ENCODE measurements around the gene ITPRIPL2. TPM values are rescaled to one million over a fixed set of nuclear protein-coding genes. Genes with fewer than 3 reads are reported as not detected.
A peak's percentile ranks its signal among the peaks of the same experiment; 100 is the strongest.

ITPRIPL2 gene
- total and polyA plus RNA-seq, 2 of the 13 experiments (the other 11 are each of a cell fraction or from before 2014, with no cell fraction given): 5.9 to 12.6 TPM

GRCh38 chr16:19068237-19068815 lies 45.4 kb upstream of the ITPRIPL2 start (continued):
- TF ChIP-seq, protein P1, sequence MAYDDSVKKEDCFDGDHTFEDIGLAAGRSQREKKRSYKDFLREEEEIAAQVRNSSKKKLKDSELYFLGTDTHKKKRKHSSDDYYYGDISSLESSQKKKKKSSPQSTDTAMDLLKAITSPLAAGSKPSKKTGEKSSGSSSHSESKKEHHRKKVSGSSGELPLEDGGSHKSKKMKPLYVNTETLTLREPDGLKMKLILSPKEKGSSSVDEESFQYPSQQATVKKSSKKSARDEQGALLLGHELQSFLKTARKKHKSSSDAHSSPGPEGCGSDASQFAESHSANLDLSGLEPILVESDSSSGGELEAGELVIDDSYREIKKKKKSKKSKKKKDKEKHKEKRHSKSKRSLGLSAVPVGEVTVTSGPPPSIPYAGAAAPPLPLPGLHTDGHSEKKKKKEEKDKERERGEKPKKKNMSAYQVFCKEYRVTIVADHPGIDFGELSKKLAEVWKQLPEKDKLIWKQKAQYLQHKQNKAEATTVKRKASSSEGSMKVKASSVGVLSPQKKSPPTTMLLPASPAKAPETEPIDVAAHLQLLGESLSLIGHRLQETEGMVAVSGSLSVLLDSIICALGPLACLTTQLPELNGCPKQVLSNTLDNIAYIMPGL (CRISPR knock-in tag; IDR thresholded peaks at IDR 0.05; ENCODE audit: borderline replicate concordance in 1 of 2, low read depth in 1 of 2): 0 out of 4 replicates have a peak, but pooled peaks of 1 of the 2 experiments have one; percentile 10
- no peak for TF ChIP-seq CCDC6 (CRISPR knock-in tag; IDR thresholded peaks at IDR 0.05)
- 0 out of 2 replicates have a peak, but pooled peaks have one; percentile 4 for TF ChIP-seq THAP7 (CRISPR knock-in tag; IDR thresholded peaks at IDR 0.05)
- 0 out of 2 replicates have a peak, but pooled peaks have one; percentile 50 for TF ChIP-seq GPN1 (CRISPR knock-in tag; IDR thresholded peaks at IDR 0.05; ENCODE audit: borderline replicate concordance)
- TF ChIP-seq NFIC (IDR thresholded peaks at IDR 0.05; ENCODE audit: low read length): no peak
- 0 out of 2 replicates have a peak, but pooled peaks have one; percentile 25 for TF ChIP-seq TBP (CRISPR knock-in tag; IDR thresholded peaks at IDR 0.05)
- no peak for TF ChIP-seq MLLT10 (CRISPR knock-in tag; IDR thresholded peaks at IDR 0.05)
- no peak for TF ChIP-seq ZNF652 (CRISPR knock-in tag; IDR thresholded peaks at IDR 0.05; ENCODE audit: borderline replicate concordance, low read depth)
- TF ChIP-seq POLR2G (IDR thresholded peaks at IDR 0.05; ENCODE audit: low read depth, low read length): no peak
- no peak for TF ChIP-seq ZNF580 (CRISPR knock-in tag; IDR thresholded peaks at IDR 0.05; ENCODE audit: borderline replicate concordance, low read depth)
- TF ChIP-seq GLI4 (CRISPR knock-in tag; IDR thresholded peaks at IDR 0.05; ENCODE audit: borderline replicate concordance): 0 out of 2 replicates have a peak, but pooled peaks have one; percentile 54
- TF ChIP-seq ZNF766 (CRISPR knock-in tag; IDR thresholded peaks at IDR 0.05; ENCODE audit: borderline replicate concordance): no peak
- peak; percentile 40 for TF ChIP-seq RBM22 (optimal IDR thresholded peaks at IDR 0.05; ENCODE audit: low read length)
- TF ChIP-seq RFX5 (IDR thresholded peaks at IDR 0.05; ENCODE audit: low read depth, low read length): no peak
- TF ChIP-seq MIER3 (CRISPR knock-in tag; IDR thresholded peaks at IDR 0.05; ENCODE audit: borderline replicate concordance): 0 out of 2 replicates have a peak, but pooled peaks have one; percentile 1
- TF ChIP-seq ZNF281 (CRISPR knock-in tag; IDR thresholded peaks at IDR 0.05; ENCODE audit: borderline replicate concordance): no peak
- TF ChIP-seq, protein P2, sequence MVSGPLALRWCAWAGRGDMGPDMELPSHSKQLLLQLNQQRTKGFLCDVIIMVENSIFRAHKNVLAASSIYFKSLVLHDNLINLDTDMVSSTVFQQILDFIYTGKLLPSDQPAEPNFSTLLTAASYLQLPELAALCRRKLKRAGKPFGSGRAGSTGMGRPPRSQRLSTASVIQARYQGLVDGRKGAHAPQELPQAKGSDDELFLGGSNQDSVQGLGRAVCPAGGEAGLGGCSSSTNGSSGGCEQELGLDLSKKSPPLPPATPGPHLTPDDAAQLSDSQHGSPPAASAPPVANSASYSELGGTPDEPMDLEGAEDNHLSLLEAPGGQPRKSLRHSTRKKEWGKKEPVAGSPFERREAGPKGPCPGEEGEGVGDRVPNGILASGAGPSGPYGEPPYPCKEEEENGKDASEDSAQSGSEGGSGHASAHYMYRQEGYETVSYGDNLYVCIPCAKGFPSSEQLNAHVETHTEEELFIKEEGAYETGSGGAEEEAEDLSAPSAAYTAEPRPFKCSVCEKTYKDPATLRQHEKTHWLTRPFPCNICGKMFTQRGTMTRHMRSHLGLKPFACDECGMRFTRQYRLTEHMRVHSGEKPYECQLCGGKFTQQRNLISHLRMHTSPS (CRISPR knock-in tag; IDR thresholded peaks at IDR 0.05; ENCODE audit: low read depth): 0 out of 2 replicates have a peak, but pooled peaks have one; percentile 4
- no peak for TF ChIP-seq ZNF569 (CRISPR knock-in tag; IDR thresholded peaks at IDR 0.05; ENCODE audit: borderline replicate concordance)
- TF ChIP-seq RCOR2 (CRISPR knock-in tag; IDR thresholded peaks at IDR 0.05): 0 out of 2 replicates have a peak, but pooled peaks have one; percentile 10
- peak; percentile 6; the same call in 1 of the 2 replicates for TF ChIP-seq KDM3A (CRISPR knock-in tag; IDR thresholded peaks at IDR 0.05; ENCODE audit: low read depth)
- no peak for TF ChIP-seq TBX2 (CRISPR knock-in tag; IDR thresholded peaks at IDR 0.05; ENCODE audit: borderline replicate concordance)
- TF ChIP-seq ZNF740 (CRISPR knock-in tag; IDR thresholded peaks at IDR 0.05): no peak

Data from HepG2 (cell line).